Right atrium auricular region (tissue), 2 donors: ENCODE measurements around the gene ARMC2. TPM values are rescaled to one million over a fixed set of nuclear protein-coding genes. Genes with fewer than 3 reads are reported as not detected.
"Not testable (repeated sequence)": the region's sequence is repeated elsewhere in the genome, so short reads cannot be mapped to it uniquely, and the experiment has no call there.

Experiments
- DNase-seq: peaks from one replicate; pipeline ENCODE4 v3.0.0-alpha.2; 2019; ENCODE audit warnings: low spot score
- H3K27ac ChIP-seq, 2 donors: fragments of 200-600 bp; sonication (generic); 1 replicate in 1 of 2; 2 replicates in 1 of 2; pipeline ENCODE4 v1.5.1; 2016 to 2019
- H3K27me3 ChIP-seq, 2 donors: fragments of 200-600 bp; sonication (generic); one replicate each; pipeline versions ENCODE4 v1.5.1 to v1.6.0; 2017 to 2019
- H3K36me3 ChIP-seq: fragments of 200-600 bp; sonication (generic); one replicate; pipeline ENCODE4 v1.5.1; 2016
- H3K4me1 ChIP-seq, 2 donors: fragments of 200-600 bp; sonication (generic); one replicate each; pipeline versions ENCODE4 v1.5.1 to v1.6.0; 2017 to 2019
- H3K4me3 ChIP-seq, 2 donors: fragments of 200-600 bp; sonication (generic); 1 replicate in 1 of 2; 2 replicates in 1 of 2; pipeline ENCODE4 v1.5.1; 2017 to 2019; ENCODE audit warnings: mild to moderate bottlenecking in 1 of 2, moderate library complexity in 1 of 2
- H3K9me3 ChIP-seq, 2 donors: fragments of 200-600 bp; sonication (generic); one replicate each; pipeline ENCODE4 v1.5.1; 2019
- total RNA-seq, 2 donors: library from RNA; depleted of rRNA; stranded (reverse); fragments of >200 nt; gene quantifications; one replicate each; pipeline ENCODE4 v1.1.0, GENCODE V29; 2016
- TF ChIP-seq, protein P1 (sequence below), 2 donors: fragments of 200-600 bp; sonication (generic); IDR thresholded peaks; one replicate each; pipeline ENCODE4 v1.5.1; 2019; ENCODE audit warnings: antibody characterized with exemption in 2 of 2

ARMC2 gene
- total RNA-seq, 2 donors from 2014 or later: 5.3 to 5.5 TPM

GRCh38 chr6:108850669-108851465, 2.6 kb downstream of the ARMC2 start:
- H3K4me3 ChIP-seq: no peak overlapping the region
- H3K27ac ChIP-seq: peak overlapping the region; percentile 87 to 92
- DNase-seq: no peak
- TF ChIP-seq, protein P1, sequence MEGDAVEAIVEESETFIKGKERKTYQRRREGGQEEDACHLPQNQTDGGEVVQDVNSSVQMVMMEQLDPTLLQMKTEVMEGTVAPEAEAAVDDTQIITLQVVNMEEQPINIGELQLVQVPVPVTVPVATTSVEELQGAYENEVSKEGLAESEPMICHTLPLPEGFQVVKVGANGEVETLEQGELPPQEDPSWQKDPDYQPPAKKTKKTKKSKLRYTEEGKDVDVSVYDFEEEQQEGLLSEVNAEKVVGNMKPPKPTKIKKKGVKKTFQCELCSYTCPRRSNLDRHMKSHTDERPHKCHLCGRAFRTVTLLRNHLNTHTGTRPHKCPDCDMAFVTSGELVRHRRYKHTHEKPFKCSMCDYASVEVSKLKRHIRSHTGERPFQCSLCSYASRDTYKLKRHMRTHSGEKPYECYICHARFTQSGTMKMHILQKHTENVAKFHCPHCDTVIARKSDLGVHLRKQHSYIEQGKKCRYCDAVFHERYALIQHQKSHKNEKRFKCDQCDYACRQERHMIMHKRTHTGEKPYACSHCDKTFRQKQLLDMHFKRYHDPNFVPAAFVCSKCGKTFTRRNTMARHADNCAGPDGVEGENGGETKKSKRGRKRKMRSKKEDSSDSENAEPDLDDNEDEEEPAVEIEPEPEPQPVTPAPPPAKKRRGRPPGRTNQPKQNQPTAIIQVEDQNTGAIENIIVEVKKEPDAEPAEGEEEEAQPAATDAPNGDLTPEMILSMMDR (IDR thresholded peaks at IDR 0.05): no peak
- H3K9me3 ChIP-seq: no peaks in the 10 kb centered on the region
- H3K4me1 ChIP-seq: peaks cover 0 to 38% of the 10 kb centered on the region in 2 donors
- H3K36me3 ChIP-seq: peaks cover 9% of the 10 kb centered on the region
- no peaks in the 10 kb centered on the region for H3K27me3 ChIP-seq

DNA sequence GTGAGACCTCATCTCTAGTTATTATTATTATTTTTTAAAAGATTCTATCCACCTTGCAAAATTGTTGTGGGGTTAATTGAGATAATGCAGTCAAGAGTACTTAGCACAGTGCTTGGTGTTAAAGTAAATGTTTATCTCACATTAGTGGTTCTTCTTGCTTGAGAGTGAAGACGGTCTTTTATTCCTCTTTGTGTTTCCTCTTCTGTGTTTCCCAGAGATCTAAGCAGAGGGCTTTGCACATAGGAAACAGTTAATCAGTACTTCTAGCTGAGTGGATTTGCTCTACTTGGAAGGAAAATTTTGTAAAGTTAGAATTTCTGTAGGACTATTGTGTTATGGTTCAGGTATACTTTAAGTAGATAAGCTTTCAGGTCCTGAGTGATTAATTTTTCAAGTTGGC, 3.5 kb downstream of the ARMC2 start:
- no peak for DNase-seq
- Histone ChIP-seq H3K4me1 (peaks cover 0 to 38% of the 10 kb centered on the region in 2 donors), H3K27me3 (no peaks in the 10 kb centered on the region), H3K4me3 (no peak overlapping the region), H3K27ac (peak overlapping the region; percentile 87 to 92), H3K9me3 (peaks cover 0 to 1% of the 10 kb centered on the region in 2 donors), H3K36me3 (peaks cover 16% of the 10 kb centered on the region)
- TF ChIP-seq, protein P1 (IDR thresholded peaks at IDR 0.05): no peak

- Histone ChIP-seq H3K4me1 (peaks cover 0 to 32% of the 10 kb centered on the region in 2 donors), H3K27ac (peak overlapping the region in 1 of 2 donors; percentile 92), H3K36me3 (peaks cover 19% of the 10 kb centered on the region), H3K4me3 (no peak overlapping the region), H3K27me3 (no peaks in the 10 kb centered on the region), H3K9me3 (peaks cover 0 to 8% of the 10 kb centered on the region in 2 donors)
- TF ChIP-seq, protein P1 (IDR thresholded peaks at IDR 0.05): no peak
- no peak for DNase-seq
Observed at GRCh38 chr6:108853077-108853476, 4.9 kb downstream of the ARMC2 start.

- peak overlapping the region; percentile 45 to 66 for H3K27ac ChIP-seq
- no peaks in the 10 kb centered on the region for H3K9me3 ChIP-seq
- TF ChIP-seq, protein P1 (IDR thresholded peaks at IDR 0.05): no peak
- no peak for DNase-seq
- H3K4me1 ChIP-seq: peaks cover 0 to 10% of the 10 kb centered on the region in 2 donors
- H3K36me3 ChIP-seq: peaks cover 10% of the 10 kb centered on the region
- no peaks in the 10 kb centered on the region for H3K27me3 ChIP-seq
- H3K4me3 ChIP-seq: no peak overlapping the region
Observed at GRCh38 chr6:108862479-108863191, 14.4 kb downstream of the ARMC2 start.

GRCh38 chr6:108865751-108866286, 17.6 kb downstream of the ARMC2 start:
- H3K4me1 ChIP-seq: peaks cover 0 to 10% of the 10 kb centered on the region in 2 donors
- H3K27ac ChIP-seq, H3K27me3 ChIP-seq, DNase-seq, H3K9me3 ChIP-seq, H3K36me3 ChIP-seq, H3K4me3 ChIP-seq: not testable (repeated sequence)

DNA sequence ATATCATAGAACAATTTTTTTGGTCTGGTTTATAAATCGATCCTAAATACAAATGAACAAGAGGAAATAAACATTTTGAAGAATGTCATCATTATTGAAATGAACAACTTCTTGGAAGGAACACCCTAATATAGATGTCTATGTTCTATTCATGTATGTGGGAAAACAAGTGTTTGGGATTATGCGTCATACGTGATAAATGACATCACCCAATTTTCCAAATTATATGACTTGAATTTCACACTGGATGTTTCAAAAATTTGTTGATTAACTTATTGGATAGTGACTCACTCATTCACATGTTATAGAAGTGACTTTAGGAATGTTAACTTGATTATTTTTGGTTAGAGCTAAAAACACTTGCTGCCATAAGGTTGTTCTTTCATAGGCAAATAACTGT, 18.6 kb downstream of the ARMC2 start:
- H3K27ac ChIP-seq: no peak overlapping the region
- DNase-seq: no peak
- H3K4me1 ChIP-seq: peaks cover 0 to 13% of the 10 kb centered on the region in 2 donors
- no peaks in the 10 kb centered on the region for H3K27me3 ChIP-seq
- no peaks in the 10 kb centered on the region for H3K9me3 ChIP-seq
- H3K4me3 ChIP-seq: no peak overlapping the region
- TF ChIP-seq, protein P1 (IDR thresholded peaks at IDR 0.05): no peak
- H3K36me3 ChIP-seq: no peaks in the 10 kb centered on the region
